ENCODE results near the gene FUS. TPM values are rescaled to one million over a fixed set of nuclear protein-coding genes. Genes with fewer than 3 reads are reported as not detected.

Gene FUS
- total RNA-seq, 3 donors from 2014 or later, result 59.0 to 78.3 (median 73.9) TPM

Other genes with a start within 250 kb of the FUS start
- gene ORAI3, start 231.1 kb upstream of the FUS start, total RNA-seq, result 10 to 100 TPM; 20.0 to 40.5 (median 25.9) TPM
- 1 to 10 TPM; 4.8 to 5.6 (median 5.1) TPM for gene SETD1A, start 222.4 kb upstream of the FUS start, total RNA-seq
- 10 to 100 TPM; 12.1 to 27.8 (median 26.9) TPM for gene HSD3B7, start 194.9 kb upstream of the FUS start, total RNA-seq
- 1 to 10 TPM; 1.6 to 2.6 (median 2.6) TPM for gene STX1B, start 169.5 kb upstream of the FUS start, total RNA-seq
- 10 to 100 TPM; 44.3 to 59.0 (median 52.2) TPM for gene STX4, start 146.6 kb upstream of the FUS start, total RNA-seq
- gene ZNF668, start 105.9 kb upstream of the FUS start, total RNA-seq, result 1 to 10 TPM; 6.7 to 8.9 (median 8.8) TPM
- 10 to 100 TPM; 12.5 to 17.3 (median 13.1) TPM for gene ZNF646, start 105.7 kb upstream of the FUS start, total RNA-seq
- 1 to 10 TPM; 1.3 to 2.0 (median 1.3) TPM for gene PRSS53, start 91.2 kb upstream of the FUS start, total RNA-seq
- 100 to 1,000 TPM in 1 of 3 donors, 10 to 100 TPM in 2; 82.6 to 143 (median 86.3) TPM for gene VKORC1, start 85.3 kb upstream of the FUS start, total RNA-seq
- 10 to 100 TPM; 31.8 to 33.6 (median 33.5) TPM for gene BCKDK, start 71.8 kb upstream of the FUS start, total RNA-seq
- gene KAT8, start 62.5 kb upstream of the FUS start, total RNA-seq, result 10 to 100 TPM; 53.6 to 85.0 (median 67.8) TPM
- gene PRSS8, start 44.4 kb upstream of the FUS start, total RNA-seq, result 10 to 100 TPM in 2 of 3 donors, not detected in 1; 23.6 to 54.4 TPM
- 1 to 10 TPM in 2 of 3 donors, under 1 TPM in 1; 0.98 to 8.3 (median 2.0) TPM for gene PRSS36, start 30.1 kb upstream of the FUS start, total RNA-seq
- gene PYCARD, start 22.6 kb downstream of the FUS start, total RNA-seq, result 10 to 100 TPM; 32.9 to 50.2 (median 35.7) TPM
- under 1 TPM in 2 of 3 donors, not detected in 1; under 0.01 TPM for gene TRIM72, start 34.0 kb downstream of the FUS start, total RNA-seq
- not detected for gene PYDC1, start 37.0 kb downstream of the FUS start, total RNA-seq
- 10 to 100 TPM in 1 of 3 donors, 1 to 10 TPM in 2; 5.2 to 23.5 (median 8.0) TPM for gene ITGAM, start 79.8 kb downstream of the FUS start, total RNA-seq
- gene ITGAX, start 175.0 kb downstream of the FUS start, total RNA-seq, result 10 to 100 TPM in 1 of 3 donors, 1 to 10 TPM in 2; 3.6 to 16.8 (median 5.1) TPM
- gene ITGAD, start 213.2 kb downstream of the FUS start, total RNA-seq, result under 1 TPM in 2 of 3 donors, not detected in 1; 0.16 to 0.44 TPM
- gene COX6A2, start 248.2 kb downstream of the FUS start, total RNA-seq, result not detected